GM21528 (cell line): ENCODE data around the gene ISLR.

Experiments used
- ATAC-seq: cut with Tn5 transposase; IDR thresholded peaks from one replicate; pipeline ENCODE4 v1.9.1; 2021; ENCODE audit warnings: mild to moderate bottlenecking, moderate library complexity; ENCODE audit not compliant: unreplicated experiment, low FRiP score

Gene ISLR

GRCh38 chr15:74170875-74171578, 2.5 kb upstream of the ISLR start:
- no peak for ATAC-seq

- no peak for ATAC-seq
Observed at GRCh38 chr15:74171965-74172541, 1.5 kb upstream of the ISLR start.

GRCh38 chr15:74172701-74173379, 670 bp upstream of the ISLR start:
- ATAC-seq = no peak

- ATAC-seq = no peak
Observed at GRCh38 chr15:74174219-74174957, 878 bp downstream of the ISLR start.

GRCh38 chr15:74174958-74175253, 1.4 kb downstream of the ISLR start:
- ATAC-seq = no peak

- ATAC-seq = no peak
Observed at GRCh38 chr15:74175271-74176191, 2.0 kb downstream of the ISLR start.

GRCh38 chr15:74176262-74177214, 3.0 kb downstream of the ISLR start:
- no peak for ATAC-seq

- ATAC-seq = no peak
Observed at GRCh38 chr15:74178326-74179100, 5.0 kb downstream of the ISLR start.

GRCh38 chr15:74179101-74179841, 5.8 kb downstream of the ISLR start:
- no peak for ATAC-seq

- no peak for ATAC-seq
Observed at GRCh38 chr15:74179983-74180880, 6.7 kb downstream of the ISLR start.

GRCh38 chr15:74180881-74181602, 7.5 kb downstream of the ISLR start:
- ATAC-seq = no peak

- no peak for ATAC-seq
Observed at GRCh38 chr15:74182131-74182530, 8.6 kb downstream of the ISLR start.

- no peak for ATAC-seq
Observed at GRCh38 chr15:74184582-74185091, 11.1 kb downstream of the ISLR start.

GRCh38 chr15:74185710-74186348, 12.3 kb downstream of the ISLR start:
- ATAC-seq = no peak

GRCh38 chr15:74188216-74188615, 14.7 kb downstream of the ISLR start:
- ATAC-seq = no peak
